HG02588 (cell line): Measurements from ENCODE around the gene MCM5.
"Not testable (repeated sequence)": the region's sequence is repeated elsewhere in the genome, so short reads cannot be mapped to it uniquely, and the experiment has no call there.

ENCODE experiments used
- ATAC-seq: cut with Tn5 transposase; IDR thresholded peaks from one replicate; pipeline ENCODE4 v1.9.1; 2021; ENCODE audit warnings: mild to moderate bottlenecking, moderate library complexity; ENCODE audit not compliant: unreplicated experiment

MCM5 gene

DNA sequence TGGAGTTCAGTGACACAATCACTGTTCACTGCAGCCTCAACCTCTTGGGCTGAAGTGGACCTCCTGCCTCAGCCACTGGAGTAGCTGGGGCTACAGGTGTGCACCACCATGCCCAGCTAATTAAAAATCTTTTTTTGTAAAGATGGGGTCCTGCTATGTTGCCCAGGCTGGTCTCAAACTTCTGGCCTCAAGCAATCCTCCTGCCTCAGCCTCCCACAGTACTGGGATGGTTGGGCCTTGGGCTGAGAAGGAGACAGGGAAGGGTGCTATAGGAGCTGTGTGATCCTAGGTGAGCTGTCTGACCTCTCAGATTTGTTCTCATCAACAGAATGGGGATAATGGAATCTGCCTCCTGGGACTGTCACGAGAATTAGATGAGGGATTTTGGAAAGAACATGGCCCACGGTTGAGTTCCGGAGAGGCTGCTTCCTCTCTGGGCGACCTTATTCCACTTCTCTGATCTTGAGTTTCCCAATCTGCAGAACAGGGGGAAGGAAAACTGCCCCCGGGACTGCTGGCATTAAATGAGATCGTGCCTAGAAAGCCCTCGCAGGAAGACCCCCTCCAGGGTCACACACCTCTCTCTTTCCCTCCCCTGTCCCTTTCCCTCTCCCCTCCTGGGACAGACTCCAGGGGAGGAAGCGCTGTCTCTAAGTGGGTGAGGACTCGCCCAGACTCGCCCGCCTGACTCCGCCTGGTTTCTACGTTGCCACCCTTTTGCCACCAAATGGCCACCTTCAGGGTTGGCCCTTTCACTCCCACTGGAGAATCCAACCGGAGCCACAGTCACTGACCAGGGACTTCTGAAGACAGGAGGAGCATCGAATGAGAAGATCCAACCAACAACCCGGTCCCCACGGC, 50.1 kb downstream of the MCM5 start:
- no peak for ATAC-seq

DNA sequence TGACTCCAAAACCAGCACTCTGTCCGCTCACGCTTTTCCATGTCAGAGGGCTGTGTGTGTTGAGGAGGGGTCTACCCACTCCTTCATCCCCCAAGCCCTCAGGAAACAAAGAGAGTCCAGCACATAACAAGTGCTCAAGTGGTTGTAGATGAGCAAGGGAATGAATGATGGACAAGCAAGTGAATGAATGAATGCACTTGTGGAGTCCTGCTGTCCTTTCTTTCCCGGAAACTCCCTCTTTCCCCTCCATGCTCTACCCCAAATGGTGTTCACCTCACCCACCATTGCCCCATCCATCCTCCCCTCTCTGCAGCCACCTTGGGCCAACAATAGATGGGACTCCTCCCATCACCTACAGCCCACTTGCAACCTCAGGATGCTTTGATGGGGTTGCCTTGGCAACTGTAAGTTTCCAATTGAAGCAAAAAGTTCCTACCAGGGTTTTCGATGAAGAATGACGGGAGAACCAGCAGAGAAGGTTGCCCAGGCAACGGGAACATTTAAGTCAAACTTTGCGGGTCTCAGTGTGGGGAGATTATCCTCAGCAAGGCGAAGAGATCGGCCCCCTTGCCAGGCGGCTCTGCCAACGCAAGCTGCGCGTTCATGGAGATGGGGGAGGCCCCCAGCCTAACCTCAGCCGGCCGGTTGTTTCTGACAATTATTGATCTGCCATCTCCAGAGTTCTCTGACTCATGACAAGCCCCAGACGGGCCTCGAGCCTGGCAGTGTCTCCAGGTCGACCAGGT, 51.1 kb downstream of the MCM5 start:
- ATAC-seq: no peak

DNA sequence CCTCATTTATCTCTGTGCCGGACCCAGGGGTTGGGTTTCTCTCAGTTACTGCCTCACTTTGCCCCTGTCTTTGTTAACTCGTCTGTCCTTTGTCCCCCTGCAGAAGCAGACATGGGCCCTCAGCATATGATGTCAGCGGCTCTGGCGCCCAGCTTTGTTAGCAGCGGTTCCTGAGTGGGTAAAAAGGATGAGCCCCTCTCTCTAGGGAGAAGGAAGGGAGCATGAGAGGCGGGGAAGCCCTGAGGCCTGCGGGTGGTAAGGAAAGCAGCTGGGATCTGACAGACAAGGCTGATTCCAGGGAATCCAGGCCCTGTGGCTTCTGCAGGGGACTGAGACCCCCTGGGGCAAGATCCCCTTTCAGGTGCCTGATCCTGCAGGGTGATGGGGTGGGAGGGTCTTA, 51.7 kb downstream of the MCM5 start:
- no peak for ATAC-seq

DNA sequence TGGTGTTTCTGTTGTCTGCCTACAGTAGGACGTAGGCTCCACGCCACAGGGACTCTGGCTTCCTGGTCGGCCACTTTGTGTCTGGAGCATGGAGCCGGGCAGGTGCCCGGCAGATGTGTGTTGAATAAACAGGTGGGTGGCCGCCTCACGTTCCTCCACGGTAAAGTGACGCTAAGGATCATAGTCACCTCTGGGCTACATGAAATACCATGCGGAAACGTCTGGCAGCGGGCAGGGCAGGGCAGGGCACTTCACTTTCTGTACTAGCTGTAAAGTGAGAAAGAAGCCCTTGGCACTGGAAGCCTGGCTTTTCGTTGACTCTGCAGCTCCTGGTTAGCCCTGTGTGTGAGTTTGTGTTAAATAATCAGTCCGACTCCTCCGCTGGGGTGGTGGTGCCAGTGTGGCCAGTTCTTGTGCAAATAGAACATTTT, 52.4 kb downstream of the MCM5 start:
- no peak for ATAC-seq

DNA sequence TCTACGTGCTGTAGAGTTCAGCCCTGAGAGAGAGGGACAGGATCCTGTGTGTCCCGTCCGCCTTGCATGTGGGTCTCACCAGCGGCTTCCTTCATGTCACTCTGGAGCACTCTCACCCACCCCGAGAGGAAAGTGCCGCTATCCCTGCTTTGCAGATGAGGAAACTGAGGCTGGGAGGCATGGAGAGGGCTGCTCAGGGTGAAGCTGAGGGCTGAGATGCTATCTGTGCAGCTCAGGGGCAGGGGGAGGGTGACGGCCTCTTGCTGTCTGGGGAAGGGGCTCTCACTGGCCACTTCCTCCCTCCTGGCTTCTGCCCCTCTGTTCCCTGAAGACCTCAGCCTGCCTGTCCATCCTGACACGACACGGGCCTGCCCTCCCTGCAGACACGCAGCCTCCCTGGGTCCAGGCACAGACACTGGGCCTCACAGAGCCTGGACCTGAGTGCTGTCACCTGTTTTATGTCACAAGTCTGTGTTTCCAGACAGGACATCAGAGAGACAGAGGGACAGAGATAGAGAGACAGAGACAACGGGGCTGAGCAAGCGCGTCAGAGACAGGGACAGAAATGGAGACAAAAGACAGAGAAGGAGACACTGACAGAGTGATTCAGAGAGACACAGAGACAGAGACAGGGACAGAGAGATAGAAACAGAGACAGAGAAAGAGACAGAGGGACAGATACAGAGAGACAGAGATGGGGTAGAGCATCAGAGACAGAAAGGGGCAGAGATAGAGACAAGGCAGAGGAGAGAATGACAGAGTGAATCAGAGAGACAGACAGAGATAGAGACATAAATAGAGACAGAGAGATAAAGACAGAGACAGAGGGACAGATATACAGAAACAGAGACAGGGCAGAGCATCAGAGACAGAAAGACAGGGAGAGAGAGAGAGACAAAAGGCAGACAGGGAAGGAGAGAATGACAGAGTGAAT, 53.1 kb downstream of the MCM5 start:
- no peak for ATAC-seq

DNA sequence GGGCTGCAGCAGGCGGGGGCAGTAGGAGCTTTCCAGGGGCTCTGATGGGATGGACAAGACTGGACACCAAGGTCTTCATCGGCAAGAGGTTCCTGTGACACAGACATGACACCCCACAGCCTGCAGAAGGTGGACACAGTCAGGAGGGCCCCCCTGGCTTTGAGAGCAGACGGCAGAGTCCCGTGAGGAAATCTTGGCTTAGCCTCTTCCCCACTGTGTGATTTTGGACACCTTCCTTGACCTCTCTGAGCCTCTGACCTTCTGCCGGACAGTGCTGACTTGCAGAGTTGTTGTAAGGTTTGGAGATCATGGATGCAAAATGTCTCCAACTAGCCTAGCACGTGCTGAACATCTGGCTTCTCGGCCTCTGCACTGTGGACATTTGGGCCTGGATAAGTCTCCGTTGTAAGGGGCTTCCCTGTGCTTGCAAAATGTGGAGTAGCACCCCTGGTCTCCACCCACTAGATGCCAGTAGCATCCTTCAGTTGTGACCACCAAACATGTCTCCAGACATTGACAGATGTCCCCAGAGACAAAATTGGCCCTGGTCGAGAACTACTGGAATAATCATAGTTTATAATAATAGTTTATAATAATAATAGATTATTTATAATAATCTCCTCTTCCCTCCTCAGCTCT, 54.6 kb downstream of the MCM5 start:
- no peak for ATAC-seq

- no peak for ATAC-seq
Measured at GRCh38 chr22:35455529-35455928, 55.6 kb downstream of the MCM5 start.

GRCh38 chr22:35456757-35457156, 56.8 kb downstream of the MCM5 start:
- ATAC-seq: no peak

DNA sequence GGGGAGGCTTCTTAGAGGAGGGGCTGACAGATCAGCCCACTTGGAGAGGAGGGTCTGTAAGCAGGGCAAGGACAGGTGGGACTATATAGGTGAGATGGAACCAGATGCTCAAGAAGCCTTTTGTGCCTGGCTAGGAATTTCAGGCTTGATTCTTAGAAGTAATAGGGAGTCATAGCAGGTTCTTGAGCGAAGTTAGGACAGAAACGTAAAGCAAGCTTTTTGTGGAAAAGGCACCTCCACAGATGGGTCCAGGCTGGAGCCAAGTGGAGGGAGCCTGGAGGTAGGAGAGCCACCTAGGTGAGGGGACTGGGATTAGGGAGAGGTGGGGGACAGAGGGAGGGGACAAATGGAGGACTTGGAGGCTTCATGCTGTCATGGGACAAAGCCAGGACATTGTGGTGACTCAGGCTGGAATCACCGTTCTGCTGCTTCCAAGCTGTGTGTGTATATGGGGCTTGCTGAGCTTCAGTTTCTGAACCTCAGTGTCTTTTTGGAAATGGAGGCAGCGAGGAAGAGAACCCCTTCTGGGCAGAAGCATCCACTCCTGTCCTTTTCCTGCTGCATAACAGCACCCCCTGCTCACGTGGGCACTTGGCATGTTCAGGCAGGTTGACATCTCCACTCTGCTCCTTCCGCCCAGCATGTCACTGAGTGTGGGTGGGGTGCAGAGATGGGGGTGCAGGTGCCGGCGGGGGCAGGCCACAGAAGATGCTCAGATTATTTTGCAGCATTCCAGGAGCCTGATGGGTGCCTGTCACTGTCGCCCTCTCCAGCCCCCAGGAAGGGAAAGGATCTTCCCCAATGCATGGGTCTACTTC, 58.0 kb downstream of the MCM5 start:
- no peak for ATAC-seq

- no peak for ATAC-seq
Measured at GRCh38 chr22:35458547-35459422, 58.8 kb downstream of the MCM5 start.

- ATAC-seq: no peak
Measured at GRCh38 chr22:35459423-35459894, 59.5 kb downstream of the MCM5 start.

- ATAC-seq: not testable (repeated sequence)
Measured at GRCh38 chr22:35459976-35460375, 60.0 kb downstream of the MCM5 start.

GRCh38 chr22:35460688-35461087, 60.7 kb downstream of the MCM5 start:
- no peak for ATAC-seq

GRCh38 chr22:35462498-35463230, 62.7 kb downstream of the MCM5 start:
- no peak for ATAC-seq

DNA sequence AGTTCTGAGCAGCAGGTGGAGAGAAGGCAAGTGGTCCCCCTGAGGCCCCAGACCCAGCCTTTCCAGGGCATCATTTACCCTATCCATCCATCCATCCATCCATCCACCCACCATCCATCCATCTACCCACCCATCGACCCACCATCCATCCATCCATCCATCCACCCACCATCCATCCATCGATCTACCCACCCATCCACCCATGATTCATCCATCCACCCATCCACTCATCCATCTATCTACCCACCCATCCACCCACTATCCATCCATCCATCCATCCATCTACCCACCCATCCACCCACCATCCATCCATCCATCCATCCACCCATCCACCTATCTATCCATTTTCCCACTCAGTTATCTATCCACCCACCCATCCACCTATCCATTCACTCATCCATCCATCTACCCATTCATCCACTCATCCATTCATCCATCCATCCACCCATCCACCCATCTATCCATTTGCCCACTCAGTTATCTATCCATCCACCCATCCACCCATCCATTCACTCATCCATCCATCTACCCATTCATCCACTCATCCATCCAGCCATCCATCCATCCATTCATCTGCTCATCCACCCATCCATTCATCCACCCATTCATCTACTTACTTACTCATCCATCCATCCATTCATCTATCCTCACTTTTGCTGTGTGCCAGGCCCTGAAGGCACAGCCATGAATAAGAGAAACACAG, 63.4 kb downstream of the MCM5 start:
- ATAC-seq: no peak

GRCh38 chr22:35464399-35464798, 64.5 kb downstream of the MCM5 start:
- ATAC-seq: no peak

- no peak for ATAC-seq
Measured at GRCh38 chr22:35465109-35465701, 65.3 kb downstream of the MCM5 start.
